Measurements from ENCODE around the gene DAPK3.

DNA sequence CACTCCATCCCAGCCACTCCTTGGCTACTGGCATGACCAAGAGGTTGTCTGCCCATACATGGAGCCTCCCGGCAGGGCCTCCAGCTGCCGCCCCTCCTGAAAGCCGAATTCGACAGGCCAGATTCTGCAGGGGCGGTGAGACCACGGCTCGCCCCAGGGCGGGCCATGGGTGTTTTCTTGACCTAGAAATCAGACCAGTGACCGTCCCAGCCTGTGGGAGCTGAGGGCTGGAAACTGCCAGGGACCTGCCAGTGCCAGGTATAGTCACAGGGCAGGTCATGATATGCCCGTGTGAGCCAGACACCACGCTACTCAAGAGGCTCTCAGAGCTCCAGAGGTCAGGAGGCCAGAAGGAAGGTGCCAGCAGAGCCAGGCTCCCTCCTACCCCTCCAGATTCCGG lies 16.8 kb downstream of the DAPK3 start:
- TF ChIP-seq, protein P1, sequence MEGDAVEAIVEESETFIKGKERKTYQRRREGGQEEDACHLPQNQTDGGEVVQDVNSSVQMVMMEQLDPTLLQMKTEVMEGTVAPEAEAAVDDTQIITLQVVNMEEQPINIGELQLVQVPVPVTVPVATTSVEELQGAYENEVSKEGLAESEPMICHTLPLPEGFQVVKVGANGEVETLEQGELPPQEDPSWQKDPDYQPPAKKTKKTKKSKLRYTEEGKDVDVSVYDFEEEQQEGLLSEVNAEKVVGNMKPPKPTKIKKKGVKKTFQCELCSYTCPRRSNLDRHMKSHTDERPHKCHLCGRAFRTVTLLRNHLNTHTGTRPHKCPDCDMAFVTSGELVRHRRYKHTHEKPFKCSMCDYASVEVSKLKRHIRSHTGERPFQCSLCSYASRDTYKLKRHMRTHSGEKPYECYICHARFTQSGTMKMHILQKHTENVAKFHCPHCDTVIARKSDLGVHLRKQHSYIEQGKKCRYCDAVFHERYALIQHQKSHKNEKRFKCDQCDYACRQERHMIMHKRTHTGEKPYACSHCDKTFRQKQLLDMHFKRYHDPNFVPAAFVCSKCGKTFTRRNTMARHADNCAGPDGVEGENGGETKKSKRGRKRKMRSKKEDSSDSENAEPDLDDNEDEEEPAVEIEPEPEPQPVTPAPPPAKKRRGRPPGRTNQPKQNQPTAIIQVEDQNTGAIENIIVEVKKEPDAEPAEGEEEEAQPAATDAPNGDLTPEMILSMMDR (IDR thresholded peaks at IDR 0.05; ENCODE audit: low read depth, low read length, poor library complexity, severe bottlenecking): no peak
- no peak for TF ChIP-seq EZH2phosphoT487 (IDR thresholded peaks at IDR 0.05; ENCODE audit: borderline replicate concordance, low read length)

Data from DOHH2 (cell line).